IPS-18c (cell line): ENCODE data around the gene SLC16A12.
"Not testable (repeated sequence)": the region's sequence is repeated elsewhere in the genome, so short reads cannot be mapped to it uniquely, and the experiment has no call there.

Experiments
- H3K4me3 ChIP-seq: 2 replicates; pipeline ENCODE4 v1.7.0; 2013; ENCODE audit warnings: low read depth, mild to moderate bottlenecking, low read length, moderate library complexity; ENCODE audit not compliant: insufficient read depth
- H3K9me3 ChIP-seq: one replicate; pipeline ENCODE4 v1.6.1; 2013; ENCODE audit warnings: mild to moderate bottlenecking, low read length, moderate library complexity; ENCODE audit not compliant: control insufficient read depth, insufficient read depth

The SLC16A12 gene

DNA sequence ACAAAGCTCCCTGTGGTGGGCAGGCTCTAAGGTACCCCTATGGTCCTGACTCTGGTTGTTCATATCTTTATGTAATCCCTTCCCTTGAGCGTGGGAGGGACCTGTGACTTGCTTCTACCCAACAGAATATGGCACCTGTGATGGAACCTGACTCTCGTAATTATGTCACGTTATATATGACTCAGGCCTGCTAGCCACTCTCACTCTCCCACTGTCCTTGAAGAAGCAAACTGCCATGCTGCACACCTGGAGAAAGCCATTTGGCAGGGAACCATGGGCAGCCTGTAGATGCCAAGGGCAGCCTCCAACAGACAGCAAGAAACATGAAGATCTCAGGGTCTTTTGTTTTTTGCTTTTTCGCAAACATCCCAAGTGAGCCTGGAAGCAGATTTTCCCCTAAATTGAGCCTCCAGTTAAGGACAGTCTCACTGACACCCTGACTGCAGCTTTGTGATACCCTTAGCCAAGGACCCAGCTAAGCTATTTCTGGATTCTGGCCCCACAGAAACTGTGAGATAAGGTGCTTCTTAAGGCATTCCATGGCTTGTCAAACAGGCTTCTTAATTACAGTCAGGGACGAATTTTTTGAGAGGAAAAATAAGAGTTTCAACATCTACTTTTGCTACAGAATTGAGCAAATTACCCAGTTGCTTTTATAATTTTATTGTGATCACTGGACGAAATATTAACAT lies 71.4 kb downstream of the SLC16A12 start:
- Histone ChIP-seq H3K9me3 (no peaks in the 10 kb centered on the region), H3K4me3 (no peak overlapping the region)

DNA sequence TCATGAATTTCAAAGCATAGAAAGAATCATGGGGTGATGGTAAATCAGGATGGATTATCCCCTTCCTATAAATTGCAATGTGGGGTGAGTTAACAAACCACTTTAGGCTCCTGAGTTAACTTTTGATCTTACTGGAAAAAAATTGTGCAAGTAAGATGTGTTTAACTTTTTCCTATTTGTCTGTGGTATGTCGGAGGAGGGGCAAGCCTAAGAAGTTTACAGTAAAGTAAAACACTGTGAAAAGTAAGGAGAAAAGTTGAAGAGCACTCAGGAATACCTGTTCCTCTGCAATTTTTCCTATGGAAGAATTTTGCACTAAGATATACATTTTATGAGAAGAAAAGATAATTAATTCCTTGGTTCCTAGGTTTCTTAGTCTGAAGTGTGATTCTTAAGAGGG lies 76.6 kb downstream of the SLC16A12 start:
- Histone ChIP-seq H3K4me3 (no peak overlapping the region), H3K9me3 (no peaks in the 10 kb centered on the region)

DNA sequence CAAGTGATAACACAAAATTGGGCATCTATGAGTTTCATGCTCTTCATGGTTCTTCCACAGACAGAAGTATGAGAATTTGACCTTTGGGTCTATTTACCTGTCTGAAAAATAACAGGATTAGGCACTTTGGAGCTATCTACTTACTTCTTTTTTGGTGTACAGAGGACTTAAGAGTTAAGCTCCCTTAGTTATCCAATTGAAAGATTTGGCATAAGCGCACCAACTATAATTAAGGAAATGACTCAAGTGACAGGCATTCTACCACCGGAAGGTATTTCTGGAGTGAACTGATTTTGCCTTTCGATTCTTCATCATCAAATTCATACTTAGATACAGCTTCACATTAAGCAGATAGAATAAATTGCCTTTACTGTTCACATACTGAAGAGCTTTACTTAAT lies 77.1 kb downstream of the SLC16A12 start:
- Histone ChIP-seq H3K9me3 (no peaks in the 10 kb centered on the region), H3K4me3 (no peak overlapping the region)

DNA sequence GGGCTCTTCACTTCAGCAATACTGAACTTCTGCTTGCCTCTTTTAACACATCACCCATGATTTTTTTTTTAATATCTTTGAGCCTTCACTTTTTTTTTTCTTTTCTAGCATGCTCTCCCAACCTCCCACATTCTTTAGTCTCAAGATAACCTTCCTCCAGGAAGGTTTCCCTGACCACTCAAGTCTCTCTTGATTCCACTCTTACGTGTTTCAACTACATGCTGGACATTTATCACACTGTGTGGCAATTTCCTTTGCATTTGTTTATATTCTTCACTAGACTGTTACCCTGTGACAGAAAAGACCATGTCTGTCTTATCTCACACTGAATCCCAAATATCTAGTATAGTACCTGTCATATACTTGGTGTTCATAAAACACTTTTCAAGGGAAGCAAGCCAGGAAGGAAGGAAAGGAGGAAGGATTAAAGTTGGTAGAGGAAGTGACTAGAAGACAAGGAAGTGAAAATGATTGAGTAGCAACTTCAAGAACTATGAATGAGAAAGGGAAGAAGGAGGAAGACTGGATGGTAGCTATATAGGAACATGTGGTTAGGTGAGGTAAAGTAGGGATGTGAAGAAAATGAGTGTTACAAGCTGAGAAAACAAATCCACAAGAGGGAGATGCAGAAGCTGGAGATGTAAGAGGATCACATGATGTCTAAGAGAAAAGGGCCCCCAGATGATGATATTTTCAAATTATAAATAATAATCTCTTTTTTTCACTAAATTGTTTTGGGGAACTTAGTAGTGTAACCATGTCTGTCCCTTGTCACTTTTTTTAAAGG lies 80.6 kb downstream of the SLC16A12 start:
- no peaks in the 10 kb centered on the region for H3K9me3 ChIP-seq
- no peak overlapping the region for H3K4me3 ChIP-seq

DNA sequence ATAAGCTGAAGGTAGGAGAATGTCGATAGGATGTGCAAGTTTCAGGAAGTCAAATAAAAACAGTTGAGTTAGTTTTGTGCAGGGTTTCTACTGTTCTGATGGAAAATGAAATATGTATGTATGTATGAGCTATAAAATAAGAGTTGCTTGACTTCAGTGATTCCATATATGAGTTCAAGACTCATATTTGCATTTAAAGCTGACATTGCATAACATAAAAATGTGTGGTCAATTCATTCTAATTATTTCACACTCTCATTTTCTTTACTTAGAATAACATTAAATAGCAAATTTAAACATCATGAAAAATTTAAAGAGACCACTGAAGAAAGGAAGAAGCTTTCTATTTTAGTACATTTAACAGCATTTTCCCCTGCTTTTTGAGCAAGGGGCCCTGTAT lies 83.2 kb downstream of the SLC16A12 start:
- H3K9me3 ChIP-seq = no peaks in the 10 kb centered on the region
- no peak overlapping the region for H3K4me3 ChIP-seq

DNA sequence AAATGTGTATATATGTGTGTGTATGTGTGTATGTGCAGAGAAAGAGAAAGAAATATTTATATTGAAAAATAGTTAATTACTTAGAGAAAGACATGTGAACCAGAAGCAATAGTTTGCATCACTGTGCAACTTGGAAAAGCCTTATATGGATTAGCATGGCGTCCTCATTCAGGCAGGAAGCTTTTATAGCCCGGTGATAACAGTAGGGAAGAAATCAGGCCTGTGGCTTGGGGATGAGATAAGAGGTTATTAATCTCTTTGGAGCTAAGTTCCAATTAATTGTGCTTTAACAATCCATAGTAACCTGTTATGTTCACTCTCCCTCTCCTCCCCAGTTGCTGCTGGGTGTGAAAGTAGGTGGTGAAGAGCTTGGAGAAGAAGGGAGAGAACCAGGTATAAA lies 84.5 kb downstream of the SLC16A12 start:
- Histone ChIP-seq H3K4me3 (no peak overlapping the region), H3K9me3 (no peaks in the 10 kb centered on the region)

DNA sequence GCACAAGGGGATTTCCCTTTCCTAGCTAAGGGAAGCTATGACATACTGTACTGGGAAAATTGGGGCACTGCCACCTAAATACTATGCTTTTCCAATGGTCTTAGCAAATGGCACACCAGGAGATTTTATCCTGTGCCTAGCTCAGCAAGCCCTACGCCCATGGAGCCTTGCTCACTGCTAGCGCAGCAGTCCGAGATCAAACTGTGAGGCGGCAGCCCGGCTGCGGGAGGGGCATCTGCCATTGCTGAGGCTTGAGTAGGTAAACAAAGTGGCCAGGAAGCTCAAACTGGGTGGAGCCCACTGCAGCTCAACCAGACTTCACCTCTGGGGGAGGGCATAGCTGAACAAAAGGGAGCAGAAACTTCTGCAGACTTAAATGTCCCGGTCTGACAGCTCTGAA lies 90.6 kb downstream of the SLC16A12 start:
- H3K9me3 ChIP-seq, H3K4me3 ChIP-seq: not testable (repeated sequence)

DNA sequence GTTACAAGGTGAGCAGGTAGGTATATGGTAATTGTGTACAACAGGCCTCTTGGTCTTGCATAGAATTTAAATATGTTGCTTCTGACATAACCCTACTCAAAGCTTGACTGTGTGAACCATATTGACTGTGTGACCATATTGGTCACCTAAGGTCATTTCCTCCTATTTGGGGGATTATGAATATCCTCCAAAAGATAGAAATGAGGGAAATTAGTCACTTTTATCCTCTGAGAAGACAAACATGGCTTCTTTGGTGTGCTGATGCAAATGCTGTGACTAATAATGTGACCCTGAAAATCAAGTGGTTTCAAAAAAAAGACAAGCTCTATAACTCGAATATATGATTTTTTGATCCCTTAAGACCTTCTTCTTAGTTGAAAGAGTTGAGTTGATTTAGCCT lies 93.1 kb downstream of the SLC16A12 start:
- Histone ChIP-seq H3K4me3 (no peak overlapping the region), H3K9me3 (no peaks in the 10 kb centered on the region)

DNA sequence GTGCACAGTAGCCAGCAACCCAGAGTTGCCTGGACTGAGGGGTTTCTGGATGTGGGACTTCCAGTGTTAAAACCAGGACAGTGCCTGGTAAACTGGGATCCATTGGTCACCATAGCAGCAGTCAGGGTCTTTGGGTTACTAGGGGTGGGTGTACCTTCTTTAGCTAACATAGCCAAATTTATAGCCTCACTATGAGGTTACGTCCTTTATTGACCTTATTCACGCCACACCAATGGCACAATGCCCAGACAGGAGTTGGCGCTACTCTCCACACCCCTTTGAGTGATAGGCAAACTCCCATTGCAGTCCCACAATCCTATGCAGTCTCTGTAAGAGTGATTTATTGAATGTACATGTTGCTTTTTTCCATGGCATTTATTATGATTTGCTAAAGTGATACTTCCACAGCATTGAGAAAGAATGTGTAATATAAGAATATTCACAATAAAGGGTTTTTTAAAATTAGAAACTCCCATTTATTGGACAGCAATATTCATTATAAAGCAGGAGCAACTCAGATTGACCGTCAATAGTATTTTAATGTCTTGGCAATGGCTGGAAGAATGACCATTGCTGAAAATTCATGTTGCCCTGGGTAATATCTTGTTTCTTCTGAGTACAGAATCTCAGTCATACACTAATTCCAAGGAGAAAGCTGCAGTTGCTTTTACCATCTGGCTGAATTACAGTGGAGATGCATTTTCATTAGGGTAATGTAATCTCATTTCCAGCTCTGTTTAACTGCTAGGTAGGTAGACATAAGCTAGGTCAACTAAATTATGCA lies 95.0 kb downstream of the SLC16A12 start:
- Histone ChIP-seq H3K9me3 (no peaks in the 10 kb centered on the region), H3K4me3 (no peak overlapping the region)

DNA sequence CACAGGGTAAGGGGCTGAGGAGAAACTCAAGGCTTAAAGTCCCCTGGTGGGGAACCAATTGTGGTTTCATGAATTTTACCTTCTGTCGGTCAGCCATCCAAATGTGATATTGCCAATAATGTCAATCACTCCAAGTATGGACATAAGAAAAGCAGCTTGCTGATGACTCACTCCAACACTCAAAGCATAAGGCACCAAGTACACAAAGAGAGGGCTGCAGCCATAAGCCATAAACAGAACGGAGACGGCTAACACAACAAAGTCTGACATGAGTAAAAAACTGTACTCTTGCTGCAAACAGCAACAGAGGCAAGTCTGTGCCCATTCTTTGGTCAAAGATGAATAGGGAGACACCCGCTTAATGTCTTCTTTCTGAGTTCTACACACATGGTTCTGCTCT lies 96.9 kb downstream of the SLC16A12 start:
- H3K4me3 ChIP-seq = no peak overlapping the region

DNA sequence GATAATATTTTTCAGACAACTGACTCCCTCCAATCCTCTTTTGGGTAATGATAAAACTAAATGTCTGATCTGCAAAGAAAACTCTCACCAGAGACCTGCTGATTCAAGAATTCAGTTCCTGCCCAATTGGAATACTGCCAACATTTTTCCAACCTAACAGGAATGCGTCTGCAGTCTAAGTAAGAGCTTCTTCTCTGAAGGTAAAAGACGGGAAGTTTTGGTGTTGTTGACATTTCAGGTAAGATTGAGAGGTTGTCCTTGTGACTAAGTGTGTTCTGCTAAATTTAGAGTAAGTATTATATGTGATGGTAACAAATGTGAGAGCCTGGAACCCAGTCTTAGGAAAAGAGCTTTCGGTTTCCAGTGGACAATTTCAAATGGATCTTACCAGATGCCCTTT lies 103.4 kb downstream of the SLC16A12 start:
- H3K9me3 ChIP-seq = no peaks in the 10 kb centered on the region
- H3K4me3 ChIP-seq = no peak overlapping the region

More for the DNA sequence above, 96.9 kb downstream of the SLC16A12 start:
- no peaks in the 10 kb centered on the region for H3K9me3 ChIP-seq

DNA sequence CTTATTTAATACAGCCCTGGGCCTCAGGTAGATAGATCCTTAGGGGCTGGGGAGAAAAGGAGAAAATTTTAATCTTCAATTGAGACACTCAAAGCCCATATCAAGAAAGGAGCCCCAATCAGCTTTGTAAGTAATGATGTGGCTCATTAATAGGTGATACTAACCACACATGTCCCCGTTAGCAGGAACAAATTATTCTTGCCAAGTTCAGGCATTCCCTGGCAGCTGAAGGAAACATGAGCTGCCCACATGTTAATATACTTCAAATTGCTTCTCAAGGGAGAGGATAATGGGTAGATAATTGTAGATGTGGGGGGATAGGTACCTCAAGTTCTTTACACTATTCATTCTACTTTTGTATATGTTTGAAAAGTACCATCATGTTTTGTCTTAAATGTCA lies 106.5 kb downstream of the SLC16A12 start:
- H3K4me3 ChIP-seq = no peak overlapping the region

DNA sequence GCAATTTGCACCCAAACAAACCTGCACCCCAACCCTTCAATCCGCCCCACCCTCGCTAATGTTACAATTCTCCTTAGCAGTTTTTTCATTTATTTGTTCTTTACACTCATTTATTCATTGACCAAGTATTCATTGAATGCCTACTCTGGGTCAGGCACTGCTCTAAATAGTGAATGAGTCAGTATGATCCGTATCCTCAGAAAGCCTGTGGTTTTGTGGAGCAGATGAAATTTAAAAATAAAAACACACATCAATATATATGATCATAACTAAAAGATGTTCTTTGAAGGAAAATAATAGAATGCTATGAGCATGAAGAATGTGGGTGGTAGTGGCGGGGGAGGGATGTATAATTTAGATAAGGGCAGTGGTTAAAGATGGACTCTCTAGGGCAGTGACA lies 107.8 kb downstream of the SLC16A12 start:
- no peaks in the 10 kb centered on the region for H3K9me3 ChIP-seq

More for the DNA sequence above, 106.5 kb downstream of the SLC16A12 start:
- H3K9me3 ChIP-seq = no peaks in the 10 kb centered on the region

DNA sequence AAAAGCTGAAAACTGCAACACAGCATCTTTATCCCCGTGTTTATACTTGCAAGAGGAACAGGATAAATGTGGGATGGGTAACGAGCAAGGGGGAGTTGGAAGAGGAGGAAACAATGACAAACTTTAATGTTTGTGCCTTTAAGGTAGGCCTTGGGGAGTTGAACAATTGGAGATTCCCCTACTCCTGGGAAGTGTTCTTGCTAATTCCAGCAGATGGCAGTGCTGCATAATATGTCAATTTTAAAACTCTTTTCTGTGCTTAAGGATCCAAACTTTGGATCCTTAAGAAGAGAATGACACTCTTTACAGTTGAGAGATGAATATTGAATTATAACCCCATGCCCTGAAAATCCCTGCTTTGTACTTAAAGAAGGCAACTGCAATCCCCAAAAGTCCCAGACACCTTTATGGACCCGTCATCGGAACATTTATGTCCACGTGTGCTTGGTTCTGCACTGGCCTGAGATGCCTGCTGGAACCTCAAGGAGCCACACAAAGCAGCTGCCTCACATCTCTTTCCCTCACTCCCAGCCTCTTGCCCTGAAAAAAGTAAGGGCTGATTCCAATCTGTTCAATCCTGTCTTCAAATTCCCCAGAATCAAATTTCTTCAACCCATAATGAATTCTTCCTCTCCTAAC lies 109.0 kb downstream of the SLC16A12 start:
- H3K4me3 ChIP-seq = no peak overlapping the region

More for the DNA sequence above, 107.8 kb downstream of the SLC16A12 start:
- H3K4me3 ChIP-seq = no peak overlapping the region

DNA sequence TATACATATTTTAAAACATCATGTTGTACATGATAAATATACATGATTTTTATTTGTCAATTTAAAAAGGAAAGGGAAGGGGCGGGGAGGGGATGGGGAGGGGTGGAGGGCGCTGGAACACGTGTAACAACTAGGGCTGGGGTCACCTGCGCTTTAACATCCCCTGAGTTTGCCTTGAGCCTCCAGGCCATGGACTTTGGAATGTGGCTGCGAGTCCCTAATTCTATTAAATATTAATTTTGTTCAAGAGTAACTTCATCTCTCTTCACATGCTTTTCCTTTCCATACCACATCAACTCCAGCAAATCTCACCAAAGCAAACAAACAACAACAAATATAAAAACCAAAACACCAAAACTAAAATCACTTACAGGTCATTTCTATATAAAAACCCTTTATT lies 110.4 kb downstream of the SLC16A12 start:
- Histone ChIP-seq H3K4me3 (no peak overlapping the region), H3K9me3 (no peaks in the 10 kb centered on the region)

More for the DNA sequence above, 109.0 kb downstream of the SLC16A12 start:
- H3K9me3 ChIP-seq = no peaks in the 10 kb centered on the region

DNA sequence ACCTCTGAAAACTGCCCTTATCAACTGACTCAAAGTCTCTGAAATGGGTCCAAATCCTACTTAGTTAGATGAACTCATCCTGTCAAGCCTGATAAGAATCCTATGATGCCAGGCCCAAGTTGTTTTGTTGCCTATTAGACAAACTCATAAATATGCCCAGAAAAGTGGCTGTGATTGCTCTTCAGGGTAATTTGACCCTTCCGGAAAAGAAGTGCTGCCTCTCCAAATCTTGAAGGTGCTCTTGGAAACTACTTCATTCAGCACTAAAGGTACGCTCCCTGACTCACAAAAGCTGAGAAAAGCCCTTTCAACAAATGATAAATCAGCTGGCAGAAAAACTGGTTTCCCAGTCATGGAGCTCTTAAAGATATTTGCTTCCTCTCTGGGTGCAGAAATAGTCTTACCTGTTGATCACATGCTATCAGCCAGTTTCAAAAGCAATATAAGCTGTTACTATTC lies 114.3 kb downstream of the SLC16A12 start:
- Histone ChIP-seq H3K9me3 (no peaks in the 10 kb centered on the region), H3K4me3 (no peak overlapping the region)

DNA sequence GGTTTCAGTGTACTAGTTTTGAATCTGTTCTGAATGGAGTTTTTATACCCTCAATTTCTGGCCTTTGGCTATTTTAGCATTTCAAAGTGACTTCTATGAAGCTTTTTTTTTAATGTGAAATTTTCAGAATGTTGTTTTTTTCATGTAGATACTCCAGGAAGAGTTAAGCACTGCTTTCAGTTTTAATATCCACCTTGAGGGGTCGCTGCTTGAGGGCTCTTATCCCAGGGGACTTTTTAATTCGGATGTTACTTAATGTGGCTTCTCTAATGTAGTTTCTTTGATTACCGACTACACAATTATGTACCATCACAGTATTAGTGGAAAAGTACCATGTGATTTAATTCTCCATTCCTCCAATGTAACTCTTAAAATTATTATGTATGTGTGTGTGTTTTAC lies 115.8 kb downstream of the SLC16A12 start:
- H3K9me3 ChIP-seq = no peaks in the 10 kb centered on the region
- H3K4me3 ChIP-seq = no peak overlapping the region
